GM12878 (cell line): ENCODE results near the gene SLC2A5. TPM values are rescaled to one million over a fixed set of nuclear protein-coding genes. Genes with fewer than 3 reads are reported as not detected.

ENCODE experiments used
- ATAC-seq: fragments of 200-7000 bp; cut with Tn5 transposase; 3 replicates; pipeline ENCODE4 v1.9.1; 2020; ENCODE audit warnings: mild to moderate bottlenecking, moderate library complexity
- BruUV-seq: library from RNA; stranded (reverse); fragments of 400-500 nt; replicated peaks from 2 replicates; lab custom pipeline; 2021; lab: Mats Ljungman, UMichigan
- CTCF ChIA-PET: fragments of 300-600 bp; sonication (Branson Sonifier 250); formaldehyde crosslinking; extraction: SDS; loops from one replicate; lab custom pipeline; 2021; ENCODE audit warnings: inconsistent platforms; lab: Yijun Ruan, JAX
- POLR2A ChIA-PET: fragments of 350-600 bp; formaldehyde crosslinking; extraction: SDS; loops from one replicate; lab custom pipeline; 2021; ENCODE audit warnings: inconsistent platforms; lab: Charles Lee
- RAD21 ChIA-PET: fragments of 300-600 bp; sonication (Branson Sonifier 250); formaldehyde crosslinking; loops from one replicate; lab custom pipeline; 2023; ENCODE audit warnings: antibody characterized with exemption; ENCODE audit not compliant: unreplicated experiment; lab: Charles Lee
- SMC1A ChIA-PET: fragments of 300-600 bp; sonication (Branson Sonifier 250); formaldehyde crosslinking; loops from one replicate; lab custom pipeline; 2023; ENCODE audit not compliant: unreplicated experiment, uncharacterized antibody; lab: Charles Lee
- DNase-seq: peaks from one replicate; pipeline ENCODE4 v3.0.0-alpha.2; 2011; ENCODE audit warnings: low read depth, low spot score
- FAIRE-seq: peaks from 3 replicates; lab custom pipeline; 2011; peaks lifted over from hg19 to GRCh38; lab: Jason Lieb, UNC
- H2AFZ ChIP-seq: 2 replicates; pipeline ENCODE4 v1.6.0; 2011; ENCODE audit warnings: low read depth, low read length, control low read depth; ENCODE audit not compliant: control insufficient read depth
- H3K27ac ChIP-seq: 2 replicates; pipeline ENCODE4 v1.5.1; 2011; ENCODE audit warnings: control low read depth; ENCODE audit not compliant: control insufficient read depth, insufficient read depth
- H3K27me3 ChIP-seq, 2 experiments: replicated peaks in 1 of 2; 2 replicates each; pipeline versions ENCODE4 v1.6.0 to v1.6.1; 2011; ENCODE audit warnings: low read length in 1 of 2; ENCODE audit not compliant: control insufficient read depth in 2 of 2, insufficient read depth in 2 of 2
- H3K36me3 ChIP-seq, 2 experiments: 2 replicates each; pipeline ENCODE4 v1.5.1; 2011; ENCODE audit warnings: low read length in 1 of 2; ENCODE audit not compliant: control insufficient read depth in 2 of 2, insufficient read depth in 2 of 2
- H3K4me1 ChIP-seq: 2 replicates; pipeline ENCODE4 v1.6.1; 2011; ENCODE audit warnings: mild to moderate bottlenecking, low read length, moderate library complexity, mixed read lengths; ENCODE audit not compliant: control insufficient read depth, insufficient read depth
- H3K4me2 ChIP-seq: 2 replicates; pipeline ENCODE4 v1.6.0; 2011; ENCODE audit warnings: control low read depth; ENCODE audit not compliant: control insufficient read depth, insufficient read depth
- H3K4me3 ChIP-seq: fragments of 200-600 bp; sonication (generic); 2 replicates; pipeline ENCODE4 v1.5.1; 2016
- H3K79me2 ChIP-seq: 2 replicates; pipeline ENCODE4 v1.6.0; 2011; ENCODE audit warnings: low read length; ENCODE audit not compliant: control insufficient read depth, insufficient read depth
- H3K9ac ChIP-seq: 2 replicates; pipeline ENCODE4 v1.8.0; 2011; ENCODE audit warnings: low read length, control low read depth, mixed read lengths; ENCODE audit not compliant: control insufficient read depth, insufficient read depth
- H3K9me3 ChIP-seq: replicated peaks from 3 replicates; pipeline ENCODE4 v1.5.1; 2011; ENCODE audit warnings: mild to moderate bottlenecking, low read length; ENCODE audit not compliant: control insufficient read depth, insufficient read depth
- H4K20me1 ChIP-seq: 2 replicates; pipeline ENCODE4 v1.6.0; 2011; ENCODE audit not compliant: control insufficient read depth, insufficient read depth
- CREM ChIP-seq: IDR thresholded peaks from 2 replicates; pipeline ENCODE4 v1.6.1; 2014; ENCODE audit warnings: antibody characterized with exemption, low read depth
- DPF2 ChIP-seq: fragments of 450-650 bp; IDR thresholded peaks from 2 replicates; pipeline ENCODE4 v1.6.1; 2017; ENCODE audit warnings: mild to moderate bottlenecking
- EP300 ChIP-seq, 2 experiments: fragments of 150-350 bp in 1 of 2; IDR thresholded peaks; 2 replicates each; pipeline ENCODE4 v1.6.1; 2011 to 2012; ENCODE audit warnings: low read depth in 2 of 2, low read length in 2 of 2, borderline replicate concordance in 1 of 2, improper control_type of control experiment in 1 of 2, inconsistent platforms in 1 of 2; ENCODE audit not compliant: control insufficient read depth in 1 of 2
- JUND ChIP-seq: IDR thresholded peaks from 2 replicates; pipeline ENCODE4 v1.6.1; 2012; ENCODE audit warnings: low read depth, mild to moderate bottlenecking, low read length, improper control_type of control experiment, moderate library complexity
- MEF2B ChIP-seq: fragments of 450-650 bp; IDR thresholded peaks from 2 replicates; pipeline ENCODE4 v1.6.1; 2018; ENCODE audit warnings: mild to moderate bottlenecking, moderate library complexity; ENCODE audit not compliant: partially characterized antibody, poor library complexity, severe bottlenecking
- MTA2 ChIP-seq: fragments of 450-650 bp; IDR thresholded peaks from 2 replicates; pipeline ENCODE4 v1.6.1; 2016; ENCODE audit warnings: low read depth, mild to moderate bottlenecking, moderate library complexity
- MTA3 ChIP-seq: IDR thresholded peaks from 2 replicates; pipeline ENCODE4 v1.6.1; 2012; ENCODE audit warnings: low read length, inconsistent platforms, borderline replicate concordance
- NBN ChIP-seq: fragments of 450-650 bp; IDR thresholded peaks from 2 replicates; pipeline ENCODE4 v1.6.1; 2016
- NFIC ChIP-seq: IDR thresholded peaks from 2 replicates; pipeline ENCODE4 v1.6.1; 2012; ENCODE audit warnings: low read depth, mild to moderate bottlenecking, inconsistent platforms, low read length, moderate library complexity
- RFX5 ChIP-seq: IDR thresholded peaks from 2 replicates; pipeline ENCODE4 v1.6.1; 2011; ENCODE audit warnings: low read depth, low read length, improper control_type of control experiment
- SMAD5 ChIP-seq: IDR thresholded peaks from 2 replicates; pipeline ENCODE4 v1.6.1; 2016; ENCODE audit warnings: antibody characterized with exemption, low read depth
- YBX1 ChIP-seq: fragments of 450-650 bp; IDR thresholded peaks from 2 replicates; pipeline ENCODE4 v1.6.1; 2016; ENCODE audit warnings: antibody characterized with exemption
- ZNF207 ChIP-seq: fragments of 450-650 bp; IDR thresholded peaks from 2 replicates; pipeline ENCODE4 v1.6.1; 2014; ENCODE audit warnings: antibody characterized with exemption, mild to moderate bottlenecking, borderline replicate concordance
- WGBS: methylation state at CpG from one replicate; pipeline ENCODE4 v1.1.6; 2016; ENCODE audit warnings: low lambda C conversion rate; ENCODE audit not compliant: insufficient replicate concordance, insufficient coverage; ENCODE audit errors: missing lambda C conversion rate; 5-methylcytosine and 5-hydroxymethylcytosine counted together
- in situ Hi-C: fragments of 300-500 bp; cut with MboI; formaldehyde crosslinking; loops from 9 replicates; pipeline ENCODE4 v1.14.3; 2018; ENCODE audit warnings: mixed read lengths
- intact Hi-C: fragments of 100-400 bp; cut with micrococcal nuclease; formaldehyde crosslinking; loops from one replicate; pipeline ENCODE4 v1.14.2; 2022; ENCODE audit not compliant: unreplicated experiment
- polyA plus RNA-seq, 11 experiments: library from polyadenylated mRNA; depleted of rRNA in 4 of 11; unstranded in 6 of 11; stranded (reverse) in 5 of 11; fragments of >200 nt; fragmentation: Nextera tagmentation in 4 of 11; fragmentation: Illumina TruSeq in 1 of 11; extraction: Ambion mirVana in 4 of 11; extraction: Trizol in 1 of 11; gene quantifications; 1 replicate in 1 of 11; 2 replicates in 10 of 11; pipeline versions ENCODE4 v1.2.1 to v1.2.3, GENCODE V29; 2011 to 2016; ENCODE audit warnings: inconsistent platforms in 2 of 11, missing spikeins in 2 of 11, low read depth in 1 of 11
- total RNA-seq, 4 experiments: library from RNA; depleted of rRNA in 3 of 4; stranded (reverse); fragments of >200 nt in 3 of 4; fragmentation: Illumina TruSeq in 1 of 4; extraction: Trizol in 1 of 4; gene quantifications; 2 replicates each; pipeline versions ENCODE4 v1.2.1 to v1.2.3, GENCODE V29; 2013 to 2021

SLC2A5 gene
- total and polyA plus RNA-seq, 10 of the 15 experiments (the other 5 are each of a cell fraction or from before 2014, with no cell fraction given) = 4.5 to 76.6 (median 23.9) TPM

GRCh38 chr1:8989821-8990220 is 79.6 kb downstream of the SLC2A5 start:
- FAIRE-seq = no peak
- no peak overlapping the region for H3K9ac ChIP-seq
- H3K4me3 ChIP-seq = no peak overlapping the region
- no peak overlapping the region for H3K27ac ChIP-seq
- TF ChIP-seq ZNF207 (no peak), MEF2B (peak; percentile 69)
- in situ Hi-C loops = loop anchor here (5.0 kb wide), 1 partner anchor 73 kb away; no protein-coding TSS in a partner anchor
- H3K4me2 ChIP-seq = no peak overlapping the region
- no peak for DNase-seq
- 2% methylated on average over 3 of the region's 4 CpGs for WGBS
- ChIA-PET POLR2A (interaction anchor here (1.4 kb wide), 1 partner anchor 131 kb away, joined by 3 read pairs; no protein-coding TSS in a partner anchor), SMC1A (interaction anchor here (0.8 to 2.3 kb wide), 6 partner anchors 10 to 112 kb away, joined by 3 to 17 read pairs (median 5); no protein-coding TSS in a partner anchor), CTCF (interaction anchor here (0.6 to 3.2 kb wide), 20 partner anchors 9 to 1574 kb away, joined by 3 to 37 read pairs (median 5); no protein-coding TSS in a partner anchor), RAD21 (interaction anchor here (1.6 to 2.4 kb wide), 4 partner anchors 15 to 112 kb away, joined by 6 to 10 read pairs (median 6); no protein-coding TSS in a partner anchor)
- no peaks in the 10 kb centered on the region for H3K4me1 ChIP-seq
- no peaks in the 10 kb centered on the region; the same call in 2 of the 3 replicates for H3K9me3 ChIP-seq
- H3K36me3 ChIP-seq = no peaks in the 10 kb centered on the region
- no peaks in the 10 kb centered on the region for H4K20me1 ChIP-seq
- BruUV-seq = no TSS peak
- no peaks in the 10 kb centered on the region for H3K27me3 ChIP-seq
- no peaks in the 10 kb centered on the region for H3K79me2 ChIP-seq
- intact Hi-C loops = loop anchor here (5.0 kb wide), 1 partner anchor 128 kb away; no protein-coding TSS in a partner anchor
- no peak overlapping the region for H2AFZ ChIP-seq
- ATAC-seq = peak; percentile 61

GRCh38 chr1:8989061-8989460 is 80.4 kb downstream of the SLC2A5 start:
- H3K27ac ChIP-seq = no peak overlapping the region
- H3K36me3 ChIP-seq = no peaks in the 10 kb centered on the region
- H3K9ac ChIP-seq = no peak overlapping the region
- ATAC-seq (no peak), FAIRE-seq (no peak), DNase-seq (no peak)
- WGBS = 57% methylated on average over 11 of the region's 11 CpGs
- no peaks in the 10 kb centered on the region for H3K27me3 ChIP-seq
- ChIA-PET SMC1A (interaction anchor here (0.8 to 2.3 kb wide), 6 partner anchors 9 to 113 kb away, joined by 3 to 17 read pairs (median 5); no protein-coding TSS in a partner anchor), CTCF (interaction anchor here (0.6 to 3.2 kb wide), 20 partner anchors 8 to 430 kb away, joined by 3 to 37 read pairs (median 5); no protein-coding TSS in a partner anchor), POLR2A (interaction anchor here (1.4 kb wide), 1 partner anchor 130 kb away, joined by 3 read pairs; no protein-coding TSS in a partner anchor), RAD21 (interaction anchor here (1.6 to 2.4 kb wide), 4 partner anchors 16 to 113 kb away, joined by 6 to 10 read pairs (median 6); no protein-coding TSS in a partner anchor)
- H3K4me2 ChIP-seq = no peak overlapping the region
- H3K4me3 ChIP-seq = no peak overlapping the region
- no peaks in the 10 kb centered on the region; the same call in 2 of the 3 replicates for H3K9me3 ChIP-seq
- H3K4me1 ChIP-seq = no peaks in the 10 kb centered on the region
- BruUV-seq = no TSS peak
- H3K79me2 ChIP-seq = no peaks in the 10 kb centered on the region
- TF ChIP-seq NBN = no peak
- TF ChIP-seq EP300 (IDR thresholded peaks at IDR 0.05; ENCODE audit: borderline replicate concordance in 1 of 2, control insufficient read depth in 1 of 2, low read depth in 2 of 2, low read length in 2 of 2) = no peak
- TF ChIP-seq DPF2 = no peak
- TF ChIP-seq JUND = no peak
- no peak for TF ChIP-seq MTA3
- TF ChIP-seq SMAD5 = no peak
- no peak for TF ChIP-seq CREM
- no peak for TF ChIP-seq RFX5
- no peak for TF ChIP-seq YBX1
- no peak for TF ChIP-seq MTA2
- no peak for TF ChIP-seq NFIC
- in situ Hi-C loops (loop anchor here (5.0 kb wide), 1 partner anchor 72 kb away; no protein-coding TSS in a partner anchor), intact Hi-C loops (loop anchor here (5.0 kb wide), 1 partner anchor 127 kb away; no protein-coding TSS in a partner anchor)
- no peaks in the 10 kb centered on the region for H4K20me1 ChIP-seq
- H2AFZ ChIP-seq = no peak overlapping the region
